ENCODE results near the gene FXYD6.
A peak's percentile ranks its signal among the peaks of the same experiment; 100 is the strongest.
"Not testable (repeated sequence)": the region's sequence is repeated elsewhere in the genome, so short reads cannot be mapped to it uniquely, and the experiment has no call there.

The FXYD6 gene

DNA sequence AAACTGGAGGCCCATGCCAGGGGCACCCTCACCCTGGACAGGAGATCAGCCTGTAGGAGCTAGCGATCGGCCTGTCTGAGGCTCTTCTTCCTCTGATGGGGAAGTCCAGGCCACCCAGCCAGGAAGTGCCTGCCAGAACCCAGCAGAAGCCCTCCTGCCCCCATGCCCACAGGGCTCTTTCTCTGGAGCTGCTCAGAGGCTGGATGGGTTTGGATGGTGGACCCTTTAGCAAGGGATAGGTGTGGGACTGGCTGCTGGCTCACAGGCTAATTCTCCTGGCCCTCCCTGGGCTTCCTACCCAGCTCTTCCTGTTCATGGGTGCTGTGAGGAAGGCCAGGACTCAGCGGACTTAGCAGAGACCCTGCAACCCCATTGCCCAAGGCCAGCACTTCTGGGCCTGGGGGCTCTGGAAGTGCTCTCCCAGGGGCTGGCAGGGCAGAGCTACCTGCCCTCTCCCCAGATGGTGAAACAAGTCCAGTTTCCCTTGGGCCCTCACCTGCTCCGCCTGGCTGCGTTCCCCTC lies 59.6 kb downstream of the FXYD6 start:
- no peak for DNase-seq (ENCODE audit: low spot score)

DNA sequence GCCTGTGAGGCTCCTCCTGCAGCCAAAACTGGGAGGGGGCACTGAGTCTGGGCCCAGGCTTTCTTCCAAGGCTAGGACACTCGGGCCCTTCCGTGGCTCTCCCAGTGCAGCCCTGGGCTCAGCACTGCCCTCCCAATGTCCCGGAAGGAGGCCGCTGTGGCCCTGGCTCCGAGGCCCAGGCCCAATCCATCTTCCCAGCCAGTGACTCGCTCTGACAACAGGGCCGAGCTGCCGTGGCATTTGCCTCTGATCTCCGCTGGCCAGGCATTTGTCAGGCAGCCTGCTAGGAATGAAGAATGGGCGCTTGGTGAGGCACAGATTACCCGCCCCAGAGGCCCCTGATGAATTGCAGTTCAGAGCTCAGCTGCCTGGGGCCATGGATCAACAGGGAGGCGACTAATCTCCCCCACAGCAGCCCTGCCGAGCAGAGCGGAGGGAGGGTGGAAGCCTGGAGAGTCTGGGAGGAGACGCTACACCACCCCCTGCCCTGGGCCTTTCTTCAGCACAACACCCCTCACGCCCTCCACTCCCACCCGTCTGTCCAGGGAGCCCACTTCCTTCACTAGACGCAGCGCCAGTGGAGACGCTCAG lies 60.2 kb downstream of the FXYD6 start:
- no peak for DNase-seq (ENCODE audit: low spot score)

DNA sequence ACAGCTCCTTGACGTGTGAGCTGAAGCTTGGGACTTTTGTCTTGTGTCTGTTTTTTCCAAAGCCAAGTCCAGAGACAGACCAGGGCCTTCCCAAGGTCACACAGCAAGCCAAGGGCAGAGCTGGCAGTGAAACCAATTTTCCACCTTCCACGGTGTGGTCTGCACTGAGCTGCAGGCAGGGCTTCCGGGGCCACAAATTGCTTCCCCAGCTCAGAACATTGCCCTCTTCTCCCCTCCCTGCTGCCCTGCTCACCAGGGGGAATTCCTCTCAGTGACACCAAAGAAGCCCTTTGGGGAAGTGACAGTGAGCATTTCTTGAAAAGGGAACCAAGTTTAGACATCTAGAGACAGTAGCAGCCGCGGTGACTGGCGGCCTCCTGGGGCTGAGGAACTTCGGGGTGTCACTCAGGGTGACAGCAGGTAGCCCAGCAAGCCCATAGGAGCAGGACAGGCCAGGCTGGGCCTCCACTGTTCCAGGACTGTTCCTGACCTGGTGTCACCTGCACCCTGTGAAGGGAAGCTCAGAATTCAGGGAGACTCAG lies 61.1 kb downstream of the FXYD6 start:
- DNase-seq (ENCODE audit: low spot score): no peak

DNA sequence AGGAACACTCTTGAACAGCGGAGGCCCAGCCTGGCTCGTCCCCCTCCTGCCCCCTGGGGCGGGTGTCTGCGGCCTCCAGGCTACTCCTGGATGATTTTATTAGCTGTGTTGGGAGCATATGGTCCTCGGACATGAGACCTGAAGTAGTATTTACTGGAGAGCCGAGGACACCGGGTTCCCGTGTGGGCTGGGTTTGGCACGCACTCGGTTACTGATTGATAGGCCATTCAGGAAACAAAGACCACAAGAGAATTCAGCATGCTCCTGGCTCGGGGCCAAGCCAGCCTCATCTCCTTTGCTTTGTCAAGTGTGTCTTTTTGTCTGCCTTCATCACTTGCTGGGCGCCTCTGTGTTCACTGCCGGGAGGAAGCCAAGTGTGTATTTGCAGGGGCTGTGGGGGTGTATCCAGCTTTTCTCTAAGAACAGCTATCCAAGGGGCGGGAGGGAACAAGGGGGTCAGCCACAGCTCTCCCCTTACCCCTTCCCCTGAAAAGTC lies 61.6 kb downstream of the FXYD6 start:
- no peak for DNase-seq (ENCODE audit: low spot score)

DNA sequence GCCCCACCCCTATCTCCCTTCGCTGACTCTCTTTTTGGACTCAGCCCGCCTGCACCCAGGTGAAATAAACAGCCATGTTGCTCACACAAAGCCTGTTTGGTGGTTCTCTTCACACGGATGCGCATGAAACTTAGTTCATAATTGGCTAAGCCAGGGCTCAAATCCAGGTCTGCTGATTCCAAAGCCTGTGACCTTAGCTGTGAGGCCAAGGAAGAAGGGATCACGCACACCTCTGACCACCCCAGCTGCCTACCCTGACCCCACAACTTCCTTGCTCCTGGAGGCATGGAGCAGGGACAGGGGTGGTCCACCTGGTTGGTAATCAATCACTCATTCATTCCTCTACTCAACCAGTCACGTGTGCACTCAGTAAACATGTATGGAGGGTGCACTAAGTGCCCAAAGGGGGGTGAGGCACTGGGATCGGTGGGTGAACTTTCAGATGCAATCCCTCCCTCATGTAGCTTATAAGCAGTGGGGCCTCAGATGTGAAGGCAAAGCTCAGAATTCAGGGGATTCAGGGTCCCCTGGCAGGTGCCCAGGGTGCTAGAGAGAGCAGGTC lies 62.2 kb downstream of the FXYD6 start:
- DNase-seq (ENCODE audit: low spot score): no peak

DNA sequence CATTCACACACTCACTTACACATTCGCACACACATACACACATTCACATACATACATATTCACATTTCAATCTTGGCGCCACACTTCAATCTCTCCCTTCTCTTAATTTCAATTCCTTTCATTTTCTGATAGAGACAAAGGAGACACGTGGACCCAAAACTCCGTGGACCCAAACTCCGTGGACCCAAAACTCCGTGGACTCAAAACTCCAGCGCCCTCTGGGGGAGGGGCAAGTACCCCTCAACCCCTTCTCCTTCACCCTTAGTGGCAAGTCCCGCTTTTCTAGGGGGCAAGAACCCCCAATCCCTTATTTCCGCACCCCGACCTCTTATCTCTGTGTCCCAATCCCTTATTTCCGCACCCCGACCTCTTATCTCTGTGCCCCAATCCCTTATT lies 66.4 kb downstream of the FXYD6 start:
- not testable (repeated sequence) for DNase-seq (ENCODE audit: low spot score)

DNA sequence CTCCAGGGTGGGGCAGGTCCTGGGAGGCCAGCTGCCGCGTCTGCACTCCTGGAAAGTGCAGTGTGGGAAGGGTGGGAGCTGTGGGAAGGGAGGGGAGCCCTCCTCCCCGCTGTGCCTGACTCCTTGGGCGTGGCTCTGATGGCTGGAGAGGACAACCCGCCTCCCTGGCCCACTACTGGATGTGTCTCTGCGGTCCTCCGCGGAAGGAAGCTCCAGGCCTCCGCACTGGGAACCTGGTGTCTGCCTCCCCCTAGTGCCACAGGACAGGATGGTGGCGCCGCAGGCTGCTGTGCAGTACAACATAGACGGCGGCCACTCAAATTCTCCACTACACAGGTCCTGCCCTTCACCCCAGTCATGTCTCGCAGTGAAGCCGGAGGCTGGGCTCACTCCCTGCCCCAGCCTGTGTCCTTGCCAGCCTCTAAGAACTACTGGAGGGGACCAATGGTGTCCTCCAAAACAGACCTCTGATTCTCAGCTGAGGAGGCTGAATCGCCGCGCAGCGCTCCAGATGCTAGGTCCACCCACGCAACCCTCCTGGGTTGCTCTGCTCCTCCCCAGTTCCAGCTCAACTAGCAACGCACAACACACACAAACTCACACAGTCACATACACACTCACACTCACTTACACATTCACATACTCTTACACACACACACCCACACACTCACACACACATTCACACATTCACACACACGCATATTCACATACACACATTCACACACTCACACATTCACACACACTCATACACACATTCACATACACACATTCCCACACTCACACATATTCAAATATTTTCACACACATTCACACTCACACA lies 67.0 kb downstream of the FXYD6 start:
- DNase-seq (ENCODE audit: low spot score): no peak

DNA sequence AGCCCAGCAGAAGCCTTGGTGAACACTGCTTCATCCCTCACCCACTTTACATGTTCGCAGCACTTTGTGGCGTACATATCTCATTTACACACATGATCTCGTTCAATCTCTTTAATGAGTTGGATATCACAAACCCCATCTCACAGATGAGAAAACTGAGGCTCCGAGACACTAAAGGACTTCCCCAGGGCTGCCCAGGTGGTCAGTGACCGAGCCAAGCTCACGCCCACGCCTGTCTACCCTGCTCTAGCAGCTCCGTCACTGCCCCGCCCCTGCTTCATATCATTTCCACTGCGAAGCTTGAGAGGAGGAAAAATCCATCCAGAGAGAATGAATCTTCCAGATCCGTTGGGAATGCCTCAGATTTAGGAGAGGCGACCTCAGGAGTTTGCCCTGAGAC lies 67.7 kb downstream of the FXYD6 start:
- DNase-seq (ENCODE audit: low spot score): no peak

DNA sequence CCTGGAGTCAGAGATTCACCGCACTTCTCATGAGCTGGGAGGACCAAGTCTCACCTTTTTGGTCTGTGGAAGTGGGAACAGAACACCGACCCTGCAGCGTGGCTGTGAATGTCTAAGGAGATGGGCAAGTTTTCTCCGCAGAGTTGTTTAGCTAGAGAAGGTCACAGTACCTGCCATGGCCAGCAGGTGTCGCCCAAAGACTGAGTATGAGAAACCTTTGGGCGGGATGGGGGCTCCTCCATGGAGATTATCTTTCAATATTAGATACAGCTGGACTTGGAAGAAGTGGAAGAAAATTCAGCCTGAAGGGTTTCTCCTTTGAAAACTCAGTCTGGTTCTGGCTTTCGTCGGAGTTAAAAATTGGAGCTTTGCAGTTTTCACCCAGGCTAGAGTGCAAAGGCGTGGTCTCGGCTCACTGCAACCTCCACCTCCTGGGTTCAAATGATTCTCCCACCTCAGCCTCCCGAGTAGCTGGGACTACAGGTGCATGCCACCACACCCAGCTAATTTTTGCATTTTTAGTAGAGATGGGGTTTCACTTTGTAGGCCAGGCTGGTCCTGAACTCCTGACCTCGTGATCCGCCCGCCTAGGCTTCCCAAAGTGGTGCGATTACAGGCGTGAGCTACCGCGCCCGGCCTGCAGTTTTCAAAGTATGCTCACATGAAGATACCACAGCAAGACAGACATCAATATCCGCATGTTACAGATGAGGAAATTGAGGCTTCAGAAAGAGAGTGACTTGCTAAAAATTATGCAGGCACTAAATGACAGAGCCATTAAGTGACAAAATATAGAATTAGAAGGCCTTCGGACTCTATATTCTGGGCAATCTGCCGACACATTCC lies 68.8 kb downstream of the FXYD6 start:
- peak; percentile 33 for DNase-seq (ENCODE audit: low spot score)

DNA sequence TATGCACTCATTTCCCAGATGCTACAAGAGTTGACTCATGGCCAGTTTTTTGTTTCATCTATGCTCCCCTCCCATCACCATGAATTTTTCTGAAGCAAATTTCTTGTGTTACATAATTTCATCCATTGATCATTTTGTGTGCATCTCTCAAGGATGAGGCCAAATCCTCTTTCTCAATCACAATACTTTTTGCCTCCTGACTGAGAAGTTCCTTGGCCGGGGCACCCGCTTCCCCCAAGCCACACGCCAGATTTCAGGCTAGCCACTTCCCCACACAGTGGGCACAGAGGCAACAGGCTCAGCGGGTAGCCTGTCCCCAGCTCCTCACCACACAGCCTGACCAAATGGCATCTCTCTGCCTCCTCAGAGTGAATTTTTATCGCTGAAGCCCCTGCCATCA lies 69.6 kb downstream of the FXYD6 start:
- no peak for DNase-seq (ENCODE audit: low spot score)

DNA sequence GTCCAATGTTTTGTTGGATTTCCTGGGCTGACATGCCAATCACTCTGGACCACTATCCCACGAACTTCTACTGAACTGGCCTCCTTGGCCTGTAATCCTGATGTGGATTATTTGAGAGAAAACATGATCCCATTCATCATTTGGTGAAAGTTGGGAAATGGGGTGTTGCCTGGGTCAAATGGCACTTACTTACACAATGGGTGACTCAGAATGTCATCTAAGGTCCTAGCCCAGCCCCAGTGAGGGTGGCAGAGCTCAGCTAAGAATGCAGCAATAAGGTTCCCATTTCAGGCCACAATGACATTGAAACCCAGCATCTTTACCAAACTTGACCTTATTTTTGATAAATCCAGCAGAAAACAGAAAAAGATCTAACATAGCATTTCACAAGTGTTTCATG lies 71.4 kb downstream of the FXYD6 start:
- DNase-seq (ENCODE audit: low spot score): no peak

DNA sequence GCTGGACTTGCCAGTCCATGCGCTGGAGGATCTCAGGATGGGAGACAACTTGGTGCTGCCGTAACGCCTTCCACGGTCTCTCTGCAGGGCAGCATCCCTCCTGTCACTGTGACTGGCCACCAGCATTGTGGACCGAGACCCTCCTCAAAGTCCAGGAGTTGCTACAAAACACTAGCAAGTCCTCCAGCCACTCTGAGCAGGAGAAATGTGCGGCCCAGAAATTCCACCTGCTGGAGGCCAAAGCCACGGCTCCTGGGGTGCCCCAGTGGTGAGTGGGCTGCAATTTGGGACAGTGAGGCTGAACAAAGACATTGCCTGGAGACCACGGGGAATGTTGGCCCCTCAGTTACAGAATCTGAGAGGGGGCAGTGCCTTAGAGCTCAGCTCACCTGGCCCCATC lies 72.6 kb downstream of the FXYD6 start:
- DNase-seq (ENCODE audit: low spot score): no peak

DNA sequence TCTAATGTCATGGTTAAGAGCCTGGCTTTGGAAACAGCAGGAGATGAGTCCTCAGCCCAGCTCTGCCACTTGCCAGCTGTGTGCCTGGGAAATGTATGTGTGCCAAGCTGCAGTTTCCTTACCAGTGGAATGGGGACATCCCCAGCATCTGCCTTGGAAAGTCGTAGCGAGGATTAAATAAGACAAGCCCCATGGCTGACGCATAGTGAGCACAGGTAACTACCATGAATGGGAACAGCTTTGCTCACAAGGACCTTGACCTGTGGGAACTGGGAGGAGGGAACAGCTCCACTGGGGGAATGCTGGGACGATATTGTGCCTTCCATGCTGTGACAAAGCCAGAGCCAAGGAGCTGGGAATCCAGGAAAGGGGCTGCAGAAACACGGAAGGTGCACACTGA lies 76.8 kb downstream of the FXYD6 start:
- DNase-seq (ENCODE audit: low spot score): no peak

DNA sequence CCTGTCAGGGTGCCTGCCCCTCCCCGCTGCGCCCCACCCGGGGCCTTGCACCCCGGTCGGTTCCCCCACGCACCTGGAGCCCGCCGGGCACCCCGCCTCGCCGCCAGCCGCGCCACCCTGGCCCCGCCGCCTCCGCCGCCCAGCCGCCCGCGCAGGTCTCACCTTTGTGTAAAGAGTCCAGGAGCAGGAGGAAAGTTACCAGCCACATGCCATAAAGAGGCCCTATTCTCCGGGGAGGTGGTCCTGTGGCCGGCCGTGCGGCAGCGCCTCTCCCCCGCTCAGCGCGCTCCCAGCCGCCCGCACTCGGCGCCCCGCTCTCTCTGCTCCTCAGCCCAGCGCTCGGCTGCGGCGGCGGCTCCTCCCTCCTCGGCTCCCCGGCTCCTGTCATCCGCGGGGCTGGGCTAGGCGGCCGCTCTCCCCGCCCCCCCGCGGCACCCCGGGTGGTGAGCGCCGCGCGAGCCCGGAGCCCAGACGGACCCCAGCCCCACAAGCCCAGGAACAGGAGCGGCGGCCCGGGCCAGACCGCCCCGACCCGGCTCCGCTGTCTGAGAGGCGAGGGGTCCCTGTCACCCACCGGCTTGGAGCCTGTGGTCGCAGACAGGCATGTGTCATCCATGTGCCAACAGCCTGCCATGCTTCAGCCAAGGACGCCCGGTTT lies 79.5 kb downstream of the FXYD6 start, which contains the start of gene DSCAML1:
Gene DSCAML1, minus strand, starts transcription at position 345 of the 658 bp plus-strand sequence. Its CDS starts 137 bp downstream, at position 208.
- no peak for DNase-seq (ENCODE audit: low spot score)

DNA sequence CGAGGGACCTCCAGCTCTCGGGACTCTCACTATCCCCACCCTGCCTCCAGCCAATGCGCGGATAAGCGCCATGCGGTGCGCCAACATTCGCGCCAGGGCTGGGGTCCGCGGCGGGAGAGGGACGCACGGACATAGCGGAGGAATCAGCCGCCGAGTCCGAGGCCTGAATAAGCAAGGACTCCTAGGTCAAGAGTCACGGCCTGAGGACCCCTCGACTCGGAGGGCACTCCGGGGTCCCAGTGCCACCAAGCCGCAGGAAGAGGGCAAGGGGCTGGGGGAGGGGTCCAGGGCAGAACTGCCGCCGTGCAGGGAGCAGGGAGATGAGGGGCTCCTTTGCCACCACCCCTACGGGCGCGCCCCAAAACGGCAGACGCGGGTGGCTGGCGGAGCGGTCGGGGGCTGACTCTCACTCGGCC lies 80.0 kb downstream of the FXYD6 start:
- no peak for DNase-seq (ENCODE audit: low spot score)

DNA sequence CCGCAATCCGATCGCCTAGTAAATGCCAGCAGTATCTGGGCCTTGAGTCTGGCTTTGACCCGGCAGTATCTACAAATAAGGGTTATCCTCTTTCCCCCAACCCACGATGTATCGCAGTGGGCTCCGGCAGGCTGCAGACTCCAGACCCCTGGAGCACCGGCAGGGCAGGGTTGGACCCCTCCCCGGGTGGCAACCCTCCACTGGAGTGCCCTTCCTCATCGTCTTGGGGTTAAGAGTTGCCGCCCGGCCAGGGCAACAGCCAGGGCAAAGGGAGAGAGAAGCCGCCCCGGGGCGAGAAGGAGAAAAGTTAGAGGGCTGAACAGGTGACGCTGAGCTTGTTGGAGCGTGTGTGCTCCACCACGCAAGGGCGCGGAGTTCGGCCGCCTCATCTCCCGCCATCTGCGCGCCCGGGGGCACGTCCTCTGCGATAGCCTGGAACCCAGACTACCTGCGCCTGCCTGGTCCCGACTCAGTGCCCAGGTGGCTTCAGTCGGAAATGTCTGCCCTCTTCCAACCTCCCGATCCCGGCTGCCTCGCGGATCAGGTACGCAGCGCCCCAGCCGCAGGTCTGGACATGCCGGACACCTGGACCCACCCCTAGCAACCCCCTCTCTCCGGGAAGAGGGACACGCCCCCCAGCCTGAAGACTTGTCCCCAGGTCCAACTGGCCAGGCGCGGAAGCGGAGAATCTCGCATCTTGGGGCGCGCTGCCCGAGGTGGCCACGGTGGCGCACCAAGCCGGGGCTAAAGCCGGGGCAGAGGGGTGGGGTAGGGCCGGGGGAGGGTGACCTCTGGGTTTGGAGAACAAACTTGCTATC lies 80.6 kb downstream of the FXYD6 start:
- DNase-seq (ENCODE audit: low spot score): no peak

DNA sequence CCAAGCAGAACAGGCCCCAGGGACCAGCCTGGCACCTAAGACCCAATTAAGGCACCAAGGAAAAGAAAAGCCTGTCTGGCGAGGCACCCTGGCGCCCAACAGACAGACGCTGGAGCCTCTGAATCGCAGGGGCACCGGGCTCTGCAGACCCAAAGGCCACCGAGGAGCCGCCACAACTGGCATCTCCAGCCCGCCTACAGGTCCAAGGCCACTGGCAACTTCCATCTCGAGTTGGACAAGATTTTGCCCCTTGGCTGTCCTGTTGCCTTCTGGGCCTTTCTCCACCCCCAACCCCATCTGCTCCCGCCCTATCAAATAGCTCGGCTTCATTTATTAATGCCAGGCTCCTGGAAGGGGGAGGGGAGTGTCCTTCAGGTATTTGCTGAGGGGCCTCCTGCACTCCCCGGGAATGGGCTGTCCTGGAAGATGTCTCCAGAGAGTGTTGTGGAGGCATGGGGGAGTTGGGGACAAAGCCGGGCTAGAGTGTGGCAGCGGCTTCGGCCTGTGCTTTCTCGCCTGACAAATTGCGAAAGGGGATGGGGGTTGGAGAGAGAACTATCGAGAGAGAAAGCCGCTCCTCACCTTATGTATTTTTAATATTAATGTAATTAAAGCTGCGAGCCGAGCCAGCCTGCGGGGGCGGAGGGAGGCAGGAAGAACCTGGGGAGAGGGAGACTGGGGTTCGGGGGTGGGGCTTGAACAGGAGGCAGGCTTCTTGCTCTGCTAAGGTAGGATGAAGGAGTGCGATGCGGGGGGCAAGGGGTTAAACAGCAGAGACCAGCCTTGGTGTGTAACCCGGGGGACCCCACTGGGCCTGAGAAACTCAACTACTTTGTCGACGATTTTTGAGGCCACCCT lies 81.5 kb downstream of the FXYD6 start:
- DNase-seq (ENCODE audit: low spot score): no peak

DNA sequence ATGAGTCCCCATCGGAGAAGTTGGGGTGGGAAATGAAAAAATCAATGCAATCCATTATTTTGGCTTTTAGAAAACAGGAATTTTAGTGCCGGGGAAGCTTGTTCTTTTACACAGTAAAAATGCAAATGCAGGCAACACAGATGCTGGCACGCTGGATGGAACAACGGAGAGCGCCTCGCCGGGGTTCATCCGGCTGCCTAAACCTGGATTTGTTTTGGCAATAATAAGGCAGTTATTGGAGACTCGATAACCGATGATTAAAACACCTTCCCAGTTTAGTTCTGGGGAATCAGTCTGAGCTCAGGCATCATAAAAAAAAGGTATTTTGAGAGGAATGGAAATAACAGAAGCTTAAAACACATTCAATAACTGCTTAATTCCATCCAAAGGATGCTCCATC lies 82.3 kb downstream of the FXYD6 start:
- DNase-seq (ENCODE audit: low spot score): no peak

DNA sequence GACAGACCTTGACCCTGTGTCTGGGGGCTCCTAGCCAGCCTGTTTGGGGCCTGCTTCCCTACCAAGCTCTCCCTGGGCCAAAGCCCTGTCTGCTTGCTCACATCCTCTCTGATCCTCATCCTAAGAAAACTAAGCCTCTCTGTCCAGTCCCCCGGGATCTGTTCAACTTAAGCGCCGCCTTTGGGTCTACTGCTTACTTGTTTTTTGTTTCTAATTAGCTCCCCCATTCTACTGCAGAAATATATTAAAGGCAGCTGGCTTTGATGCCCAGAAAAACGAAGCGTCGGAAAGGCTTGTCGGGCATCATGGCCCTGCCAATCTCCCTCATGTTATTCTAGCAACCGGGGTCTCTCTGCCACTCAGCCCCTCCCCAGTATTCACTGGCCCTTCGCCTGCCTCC lies 82.9 kb downstream of the FXYD6 start:
- no peak for DNase-seq (ENCODE audit: low spot score)
